Measurements from ENCODE around the gene SLC27A4. TPM values are rescaled to one million over a fixed set of nuclear protein-coding genes. Genes with fewer than 3 reads are reported as not detected.

Gene SLC27A4
- total RNA-seq, 1 donor from 2014 or later, result 19.7 TPM

DNA sequence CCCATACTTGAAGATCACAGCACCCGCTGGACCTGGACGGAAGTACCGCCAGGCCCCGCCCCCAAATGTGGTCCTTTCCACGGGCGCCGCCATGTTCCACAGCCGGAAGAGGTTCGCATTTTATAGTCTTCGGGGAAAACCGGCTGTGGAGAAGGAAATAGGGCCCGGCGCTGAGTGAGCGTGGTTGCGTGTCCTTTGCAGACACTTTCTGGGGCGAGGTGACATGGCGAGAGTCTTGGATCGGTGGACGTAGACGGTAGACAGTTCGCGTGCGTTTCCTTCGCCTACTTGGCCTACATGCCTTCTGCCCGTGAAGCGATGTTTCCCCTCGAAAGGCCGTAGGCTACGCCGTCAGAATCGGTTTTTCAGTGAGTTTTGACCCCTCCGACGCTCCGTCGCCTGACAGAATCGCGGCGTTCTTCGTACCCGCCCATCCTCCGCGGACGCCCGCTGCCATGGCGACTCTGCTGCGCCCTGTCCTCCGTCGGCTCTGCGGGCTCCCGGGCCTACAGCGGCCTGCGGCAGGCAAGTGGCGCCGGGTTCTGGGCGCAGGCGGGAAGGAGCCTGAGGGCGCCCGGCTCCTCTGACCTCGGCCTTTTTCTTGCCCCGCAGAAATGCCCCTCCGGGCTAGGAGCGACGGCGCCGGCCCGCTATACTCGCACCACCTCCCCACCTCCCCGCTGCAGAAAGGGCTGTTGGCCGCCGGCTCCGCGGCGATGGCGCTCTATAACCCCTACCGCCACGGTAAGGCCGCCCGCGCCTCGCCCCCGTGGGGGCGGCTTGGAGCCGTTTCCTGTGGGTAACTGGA, 17.7 kb upstream of the SLC27A4 start, which contains the start of the genes COQ4 and TRUB2:
COQ4 (plus strand) TSS at position 436 of the 808 bp plus-strand sequence; CDS start at position 456, 20 bp downstream.
TRUB2 (minus strand) TSS at position 44 of the 808 bp plus-strand sequence; CDS start at position 5, 39 bp downstream.
- Histone ChIP-seq H3K36me3 (ENCODE audit: control insufficient read depth, insufficient read depth, low read length) (peaks cover 4% of the 10 kb centered on the region), H3K27me3 (ENCODE audit: control insufficient read depth, insufficient read depth, low read length) (no peaks in the 10 kb centered on the region), H3K4me3 (ENCODE audit: low read depth, low read length) (peak within 1 kb of the TSS; percentile 84)
- DNase-seq (ENCODE audit: low read depth), result peak; percentile 83
- TF ChIP-seq, protein P1, sequence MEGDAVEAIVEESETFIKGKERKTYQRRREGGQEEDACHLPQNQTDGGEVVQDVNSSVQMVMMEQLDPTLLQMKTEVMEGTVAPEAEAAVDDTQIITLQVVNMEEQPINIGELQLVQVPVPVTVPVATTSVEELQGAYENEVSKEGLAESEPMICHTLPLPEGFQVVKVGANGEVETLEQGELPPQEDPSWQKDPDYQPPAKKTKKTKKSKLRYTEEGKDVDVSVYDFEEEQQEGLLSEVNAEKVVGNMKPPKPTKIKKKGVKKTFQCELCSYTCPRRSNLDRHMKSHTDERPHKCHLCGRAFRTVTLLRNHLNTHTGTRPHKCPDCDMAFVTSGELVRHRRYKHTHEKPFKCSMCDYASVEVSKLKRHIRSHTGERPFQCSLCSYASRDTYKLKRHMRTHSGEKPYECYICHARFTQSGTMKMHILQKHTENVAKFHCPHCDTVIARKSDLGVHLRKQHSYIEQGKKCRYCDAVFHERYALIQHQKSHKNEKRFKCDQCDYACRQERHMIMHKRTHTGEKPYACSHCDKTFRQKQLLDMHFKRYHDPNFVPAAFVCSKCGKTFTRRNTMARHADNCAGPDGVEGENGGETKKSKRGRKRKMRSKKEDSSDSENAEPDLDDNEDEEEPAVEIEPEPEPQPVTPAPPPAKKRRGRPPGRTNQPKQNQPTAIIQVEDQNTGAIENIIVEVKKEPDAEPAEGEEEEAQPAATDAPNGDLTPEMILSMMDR (IDR thresholded peaks at IDR 0.05; ENCODE audit: insufficient read depth, low read length, severe bottlenecking), result no peak
- no peak for FAIRE-seq

DNA sequence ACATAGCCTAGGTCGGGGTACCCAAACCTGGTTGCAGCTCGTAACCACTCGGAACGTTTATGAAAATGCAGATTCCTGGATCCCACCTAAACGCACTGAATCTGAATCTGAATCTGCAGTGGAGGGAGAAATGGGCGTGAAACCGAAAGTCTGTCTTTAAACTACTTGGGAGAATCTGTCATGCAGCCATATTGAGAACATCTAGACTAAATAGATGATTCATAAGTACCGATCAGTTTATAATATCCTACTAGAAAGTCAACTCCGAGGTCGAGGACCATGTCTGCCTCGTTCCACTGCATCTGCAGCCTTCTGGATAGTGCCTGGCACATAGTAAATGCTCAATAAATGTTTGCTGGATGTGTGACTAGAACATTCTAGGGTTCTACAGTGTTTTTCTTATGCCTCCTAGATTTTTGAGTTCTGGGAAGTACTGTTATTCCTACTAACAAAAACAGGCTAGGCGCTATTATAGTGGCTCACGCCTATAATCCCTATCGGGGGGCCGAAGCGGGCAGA, 17.1 kb upstream of the SLC27A4 start:
- FAIRE-seq (no peak), DNase-seq (ENCODE audit: low read depth) (peak; percentile 40)
- H3K27me3 ChIP-seq (ENCODE audit: control insufficient read depth, insufficient read depth, low read length), result no peaks in the 10 kb centered on the region

DNA sequence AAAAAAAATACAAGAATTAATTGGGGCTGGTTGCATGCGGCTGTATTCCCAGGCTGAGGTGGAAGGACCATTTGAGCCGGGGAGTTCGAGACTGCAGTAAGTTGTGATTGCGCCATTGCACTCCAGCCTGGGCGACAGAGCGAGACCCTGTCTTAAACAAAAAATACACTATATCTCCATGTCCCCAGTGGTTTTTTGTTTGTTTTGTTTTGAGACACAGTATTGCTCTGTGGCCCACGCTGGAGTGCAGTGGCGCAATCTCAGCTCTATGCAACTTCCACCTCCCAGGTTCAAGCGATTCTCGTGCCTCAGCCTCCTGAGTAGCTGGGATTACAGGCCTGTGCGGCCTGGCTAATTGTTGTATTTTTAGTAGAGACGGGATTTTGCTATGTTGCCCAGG, 16.5 kb upstream of the SLC27A4 start:
- Histone ChIP-seq H3K36me3 (ENCODE audit: control insufficient read depth, insufficient read depth, low read length) (peaks cover 4% of the 10 kb centered on the region), H3K27me3 (ENCODE audit: control insufficient read depth, insufficient read depth, low read length) (no peaks in the 10 kb centered on the region), H3K4me3 (ENCODE audit: low read depth, low read length) (no peak overlapping the region)
- TF ChIP-seq, protein P1 (IDR thresholded peaks at IDR 0.05; ENCODE audit: insufficient read depth, low read length, severe bottlenecking), result no peak
- FAIRE-seq, result no peak
- no peak for DNase-seq (ENCODE audit: low read depth)

More for the DNA sequence above, 17.1 kb upstream of the SLC27A4 start:
- TF ChIP-seq, protein P1 (IDR thresholded peaks at IDR 0.05; ENCODE audit: insufficient read depth, low read length, severe bottlenecking), result no peak
- H3K4me3 ChIP-seq (ENCODE audit: low read depth, low read length), result peak overlapping the region; percentile 84
- peaks cover 4% of the 10 kb centered on the region for H3K36me3 ChIP-seq (ENCODE audit: control insufficient read depth, insufficient read depth, low read length)

DNA sequence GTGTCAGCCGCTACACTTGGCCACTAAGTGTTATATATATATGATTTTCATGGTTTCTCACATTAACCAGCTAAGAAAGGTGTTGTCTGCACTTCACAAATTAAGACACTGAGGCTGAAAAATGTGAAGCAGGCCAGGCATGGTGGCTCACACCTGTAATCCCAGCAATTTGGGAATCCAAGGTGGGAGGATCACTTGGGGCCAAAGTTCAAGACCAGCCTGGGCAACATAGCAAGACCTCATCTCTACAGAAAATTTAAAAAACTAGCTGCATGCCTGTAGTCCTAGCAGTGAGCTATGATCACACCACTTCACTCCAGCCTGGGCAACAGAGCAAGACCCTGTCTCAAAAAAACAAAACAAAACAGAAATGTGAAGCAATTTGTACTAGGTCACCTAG, 15.9 kb upstream of the SLC27A4 start:
- Histone ChIP-seq H3K36me3 (ENCODE audit: control insufficient read depth, insufficient read depth, low read length) (peaks cover 4% of the 10 kb centered on the region), H3K27me3 (ENCODE audit: control insufficient read depth, insufficient read depth, low read length) (no peaks in the 10 kb centered on the region), H3K4me3 (ENCODE audit: low read depth, low read length) (no peak overlapping the region)
- no peak for DNase-seq (ENCODE audit: low read depth)
- FAIRE-seq, result no peak
- TF ChIP-seq, protein P1 (IDR thresholded peaks at IDR 0.05; ENCODE audit: insufficient read depth, low read length, severe bottlenecking), result no peak

DNA sequence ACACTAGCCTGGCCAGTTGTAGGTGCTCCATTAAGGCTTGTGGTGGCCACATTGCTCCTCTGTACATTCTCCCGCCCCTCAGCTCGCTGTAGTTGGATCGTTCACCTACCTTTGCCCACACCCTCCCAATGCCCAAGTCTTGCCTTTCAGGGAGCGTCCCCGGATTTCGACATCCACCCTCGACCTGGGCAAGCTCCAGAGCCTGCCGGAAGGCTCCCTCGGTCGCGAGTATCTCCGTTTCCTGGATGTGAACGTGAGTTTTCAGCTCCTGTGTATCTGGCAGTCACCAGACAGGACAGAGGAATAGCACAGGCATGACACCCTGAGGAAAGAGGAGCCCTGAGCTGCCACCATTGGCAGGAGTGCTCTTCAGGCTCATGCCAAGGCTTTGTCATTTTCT, 14.7 kb upstream of the SLC27A4 start:
- Histone ChIP-seq H3K36me3 (ENCODE audit: control insufficient read depth, insufficient read depth, low read length) (peaks cover 4% of the 10 kb centered on the region), H3K4me3 (ENCODE audit: low read depth, low read length) (no peak overlapping the region), H3K27me3 (ENCODE audit: control insufficient read depth, insufficient read depth, low read length) (no peaks in the 10 kb centered on the region)
- TF ChIP-seq, protein P1 (IDR thresholded peaks at IDR 0.05; ENCODE audit: insufficient read depth, low read length, severe bottlenecking), result no peak
- DNase-seq (ENCODE audit: low read depth) (no peak), FAIRE-seq (no peak)
